ENCODE data around the gene NRIP1. TPM values are rescaled to one million over a fixed set of nuclear protein-coding genes. Genes with fewer than 3 reads are reported as not detected.

NRIP1 gene
- total and polyA plus RNA-seq, 2 donors (not counting 1 experiment from before 2014, with no cell fraction given) = 3.3 to 32.1 TPM

- Histone ChIP-seq H3K4me3 (ENCODE audit: control extremely low read depth in 1 of 5, extremely low read depth in 1 of 5, insufficient read depth in 1 of 5, low read depth in 2 of 5, low read length in 4 of 5) (no peak overlapping the region), H3K9me3 (ENCODE audit: control extremely low read depth in 1 of 3, control insufficient read depth in 2 of 3, insufficient read depth in 1 of 3, low read length in 2 of 3) (no peaks in the 10 kb centered on the region), H3K27me3 (replicated peaks in 1 of 4; ENCODE audit: control extremely low read depth in 1 of 4, control insufficient read depth in 3 of 4, insufficient read depth in 4 of 4, low read length in 3 of 4) (no peaks in the 10 kb centered on the region), H3K9ac (ENCODE audit: low read length) (no peak overlapping the region), H3K36me3 (replicated peaks in 1 of 2; ENCODE audit: control extremely low read depth in 1 of 2, control insufficient read depth in 1 of 2, extremely low read depth in 1 of 2, insufficient read depth in 2 of 2, low read length in 1 of 2) (no peaks in the 10 kb centered on the region), H3K27ac (ENCODE audit: low read length in 2 of 2) (no peak overlapping the region), H3K4me2 (replicated peaks; ENCODE audit: low read depth, low read length, poor library complexity, severe bottlenecking) (no peak overlapping the region), H3K79me2 (ENCODE audit: control insufficient read depth, insufficient read depth, low read length) (peaks cover 48% of the 10 kb centered on the region), H3K4me1 (ENCODE audit: control insufficient read depth in 2 of 2, insufficient read depth in 2 of 2, low read length in 2 of 2) (peaks cover 10 to 12% of the 10 kb centered on the region in 2 donors), H2AFZ (ENCODE audit: insufficient read depth, low read depth, low read length, poor library complexity, severe bottlenecking) (no peak overlapping the region), H4K20me1 (ENCODE audit: control insufficient read depth, insufficient read depth, low read length, poor library complexity, severe bottlenecking) (peaks cover 20% of the 10 kb centered on the region)
- no peak for DNase-seq
- Mint-ChIP-seq H3K4me3 (peak overlapping the region; percentile 1), H3K9me3 (ENCODE audit: insufficient read depth) (no peaks in the 10 kb centered on the region), H3K4me1 (peaks cover 44% of the 10 kb centered on the region), H3K27me3 (no peaks in the 10 kb centered on the region), H3K27ac (peak overlapping the region; percentile 12)
- ATAC-seq (ENCODE audit: low read depth) = no peak
- intact Hi-C loops (cut with micrococcal nuclease) = no loop called here
- 83% methylated on average over 12 of the region's 15 CpGs for WGBS (ENCODE audit: insufficient coverage)
- POLR2A ChIA-PET = no interaction called here
- CTCF ChIA-PET = no interaction called here
- TF ChIP-seq EZH2 (IDR thresholded peaks at IDR 0.05; ENCODE audit: borderline replicate concordance, insufficient read depth, low read depth, low read length, poor library complexity, severe bottlenecking) = no peak
- TF ChIP-seq CTCF (IDR thresholded peaks at IDR 0.05) = no peak
These were observed 62.8 kb downstream of the NRIP1 start for GRCh38 chr21:15001857-15002606.

- no peak for ATAC-seq (ENCODE audit: low read depth)
- H3K27ac ChIP-seq (ENCODE audit: low read length in 2 of 2) = no peak overlapping the region
- ChIA-PET POLR2A (no interaction called here), CTCF (no interaction called here)
- H2AFZ ChIP-seq (ENCODE audit: insufficient read depth, low read depth, low read length, poor library complexity, severe bottlenecking) = no peak overlapping the region
- no peak for DNase-seq
- H3K79me2 ChIP-seq (ENCODE audit: control insufficient read depth, insufficient read depth, low read length) = peaks cover 39% of the 10 kb centered on the region
- H3K27me3 ChIP-seq (replicated peaks in 1 of 4; ENCODE audit: control extremely low read depth in 1 of 4, control insufficient read depth in 3 of 4, insufficient read depth in 4 of 4, low read length in 3 of 4) = no peaks in the 10 kb centered on the region
- H4K20me1 ChIP-seq (ENCODE audit: control insufficient read depth, insufficient read depth, low read length, poor library complexity, severe bottlenecking) = peaks cover 20% of the 10 kb centered on the region
- no peaks in the 10 kb centered on the region for H3K9me3 Mint-ChIP-seq (ENCODE audit: insufficient read depth)
- H3K27me3 Mint-ChIP-seq = no peaks in the 10 kb centered on the region
- H3K27ac Mint-ChIP-seq = no peak overlapping the region
- H3K4me3 ChIP-seq (ENCODE audit: control extremely low read depth in 1 of 5, extremely low read depth in 1 of 5, insufficient read depth in 1 of 5, low read depth in 2 of 5, low read length in 4 of 5) = no peak overlapping the region
- WGBS (ENCODE audit: insufficient coverage) = no CpG with 5 or more reads among the region's 2 CpGs
- H3K4me1 Mint-ChIP-seq = peaks cover 38% of the 10 kb centered on the region
- H3K9me3 ChIP-seq (ENCODE audit: control extremely low read depth in 1 of 3, control insufficient read depth in 2 of 3, insufficient read depth in 1 of 3, low read length in 2 of 3) = no peaks in the 10 kb centered on the region
- TF ChIP-seq EZH2 (IDR thresholded peaks at IDR 0.05; ENCODE audit: borderline replicate concordance, insufficient read depth, low read depth, low read length, poor library complexity, severe bottlenecking) (no peak), CTCF (IDR thresholded peaks at IDR 0.05) (no peak)
- no peaks in the 10 kb centered on the region for H3K36me3 ChIP-seq (replicated peaks in 1 of 2; ENCODE audit: control extremely low read depth in 1 of 2, control insufficient read depth in 1 of 2, extremely low read depth in 1 of 2, insufficient read depth in 2 of 2, low read length in 1 of 2)
- H3K4me3 Mint-ChIP-seq = no peak overlapping the region
- H3K4me1 ChIP-seq (ENCODE audit: control insufficient read depth in 2 of 2, insufficient read depth in 2 of 2, low read length in 2 of 2) = peaks cover 6 to 7% of the 10 kb centered on the region in 2 donors
- no peak overlapping the region for H3K4me2 ChIP-seq (replicated peaks; ENCODE audit: low read depth, low read length, poor library complexity, severe bottlenecking)
- intact Hi-C loops (cut with micrococcal nuclease) = no loop called here
- no peak overlapping the region for H3K9ac ChIP-seq (ENCODE audit: low read length)
These were observed 63.7 kb downstream of the NRIP1 start for GRCh38 chr21:15001113-15001512.

Measured in B cell (primary cell).